Stimulated activated CD8-positive, alpha-beta memory T cell treated with anti-CD3 and anti-CD28 coated beads, Interleukin-15, amount 100 ng/mL, for 4 hours (primary cell): ENCODE results near the gene TUNAR.

ENCODE experiments used
- DNase-seq, 2 donors: peaks; one replicate each; pipeline ENCODE4 v3.0.0-alpha.2; 2020; ENCODE audit warnings: low read depth in 2 of 2

Gene TUNAR

GRCh38 chr14:95876761-95877538 lies at the start of gene TUNAR:
TUNAR (plus strand) TSS chr14:95876832.
- DNase-seq, result no peak

GRCh38 chr14:95828649-95829265 lies 47.9 kb upstream of the TUNAR start:
- DNase-seq, result no peak

- DNase-seq, result no peak
These were observed 47.3 kb upstream of the TUNAR start for GRCh38 chr14:95829321-95829720.

- DNase-seq, result no peak
These were observed 46.2 kb upstream of the TUNAR start for GRCh38 chr14:95830386-95830785.

- DNase-seq, result no peak
These were observed 45.6 kb upstream of the TUNAR start for GRCh38 chr14:95831041-95831440.

GRCh38 chr14:95831468-95831867 lies 45.2 kb upstream of the TUNAR start:
- DNase-seq, result no peak

GRCh38 chr14:95832012-95832411 lies 44.6 kb upstream of the TUNAR start:
- DNase-seq, result no peak

GRCh38 chr14:95833429-95833828 lies 43.2 kb upstream of the TUNAR start:
- DNase-seq, result no peak

GRCh38 chr14:95834496-95834895 lies 42.1 kb upstream of the TUNAR start:
- no peak for DNase-seq

- DNase-seq, result no peak
These were observed 41.4 kb upstream of the TUNAR start for GRCh38 chr14:95835121-95835730.

GRCh38 chr14:95838862-95839261 lies 37.8 kb upstream of the TUNAR start:
- DNase-seq, result no peak

GRCh38 chr14:95840094-95840700 lies 36.4 kb upstream of the TUNAR start:
- DNase-seq, result no peak

- no peak for DNase-seq
These were observed 35.0 kb upstream of the TUNAR start for GRCh38 chr14:95841668-95842067.

GRCh38 chr14:95849761-95850160 lies 26.9 kb upstream of the TUNAR start:
- DNase-seq, result no peak

GRCh38 chr14:95850429-95850828 lies 26.2 kb upstream of the TUNAR start:
- no peak for DNase-seq

- DNase-seq, result no peak
These were observed 21.0 kb upstream of the TUNAR start for GRCh38 chr14:95855606-95856005.

- no peak for DNase-seq
These were observed 19.4 kb upstream of the TUNAR start for GRCh38 chr14:95857275-95857674.

GRCh38 chr14:95858893-95859292 lies 17.7 kb upstream of the TUNAR start:
- DNase-seq, result no peak

GRCh38 chr14:95862243-95862642 lies 14.4 kb upstream of the TUNAR start:
- no peak for DNase-seq

- DNase-seq, result no peak
These were observed 13.3 kb upstream of the TUNAR start for GRCh38 chr14:95863295-95863694.

GRCh38 chr14:95869776-95870175 lies 6.9 kb upstream of the TUNAR start:
- no peak for DNase-seq

GRCh38 chr14:95870772-95871171 lies 5.9 kb upstream of the TUNAR start:
- no peak for DNase-seq

GRCh38 chr14:95871531-95871930 lies 5.1 kb upstream of the TUNAR start:
- no peak for DNase-seq
